HepG2 (cell line): ENCODE data around the gene SCP2. TPM values are rescaled to one million over a fixed set of nuclear protein-coding genes. Genes with fewer than 3 reads are reported as not detected.
A peak's percentile ranks its signal among the peaks of the same experiment; 100 is the strongest.

Experiments used
- AGO2 ChIP-seq: fragments of 200-400 bp; formaldehyde crosslinking; optimal IDR thresholded peaks from 2 replicates; pipeline ENCODE3; 2017; ENCODE audit warnings: mild to moderate bottlenecking, low read depth, low read length, moderate library complexity
- CBX5 ChIP-seq: sonication (generic); formaldehyde crosslinking; IDR thresholded peaks from 2 replicates; pipeline ENCODE4 v1.4.0; 2020; ENCODE audit warnings: missing genetic modification reagents, borderline replicate concordance
- FOXP1 ChIP-seq, 2 experiments: fragments of 450-650 bp in 1 of 2; IDR thresholded peaks; 2 replicates each; pipeline ENCODE4 v1.6.1; 2017 to 2018; ENCODE audit warnings: antibody characterized with exemption in 1 of 2
- GPN1 ChIP-seq: sonication (generic); formaldehyde crosslinking; IDR thresholded peaks from 2 replicates; pipeline ENCODE4 v1.5.1; 2020; ENCODE audit warnings: missing genetic modification reagents, borderline replicate concordance
- MEIS1 ChIP-seq: sonication (generic); formaldehyde crosslinking; IDR thresholded peaks from 2 replicates; pipeline ENCODE4 v1.9.0; 2021; ENCODE audit warnings: mild to moderate bottlenecking, missing genetic modification reagents, moderate library complexity, borderline replicate concordance
- NR2F6 ChIP-seq, 2 experiments: IDR thresholded peaks; 2 replicates each; pipeline ENCODE4 v1.6.1; 2016; ENCODE audit warnings: antibody characterized with exemption in 1 of 2, mild to moderate bottlenecking in 1 of 2
- POLR2A ChIP-seq, 2 experiments: IDR thresholded peaks; 2 replicates each; pipeline ENCODE4 v1.6.1; 2011; ENCODE audit warnings: low read depth in 2 of 2, low read length in 2 of 2, mild to moderate bottlenecking in 1 of 2, moderate library complexity in 1 of 2; ENCODE audit not compliant: insufficient read depth in 1 of 2
- SIN3A ChIP-seq: IDR thresholded peaks from 2 replicates; pipeline ENCODE4 v1.6.1; 2011; ENCODE audit warnings: low read depth, mild to moderate bottlenecking, control low read depth, low read length, borderline replicate concordance
- SNRNP70 ChIP-seq: fragments of 200-400 bp; formaldehyde crosslinking; IDR thresholded peaks from 2 replicates; pipeline ENCODE4 v1.6.1; 2017; ENCODE audit warnings: mild to moderate bottlenecking, low read depth, low read length, moderate library complexity
- SP5 ChIP-seq: IDR thresholded peaks from 2 replicates; pipeline ENCODE4 v1.6.1; 2016; ENCODE audit warnings: low read depth, borderline replicate concordance
- SUZ12 ChIP-seq: fragments of 150-350 bp; IDR thresholded peaks from 2 replicates; pipeline ENCODE4 v1.6.1; 2014; ENCODE audit warnings: low read depth, low read length
- ZFYVE20 ChIP-seq: sonication (generic); formaldehyde crosslinking; IDR thresholded peaks from 2 replicates; pipeline ENCODE4 v1.8.0; 2023; ENCODE audit warnings: low read depth, mild to moderate bottlenecking, moderate library complexity, missing genetic modification reagents, borderline replicate concordance
- ZNF350 ChIP-seq: sonication (generic); formaldehyde crosslinking; IDR thresholded peaks from 2 replicates; pipeline ENCODE4 v1.4.0; 2020; ENCODE audit warnings: mild to moderate bottlenecking, low read depth, missing genetic modification reagents, borderline replicate concordance
- ZNF629 ChIP-seq: sonication (generic); formaldehyde crosslinking; conservative IDR thresholded peaks from 2 replicates; pipeline ENCODE4 v1.5.0; 2020; ENCODE audit warnings: missing genetic modification reagents
- ZNF644 ChIP-seq: IDR thresholded peaks from 2 replicates; pipeline ENCODE4 v1.6.1; 2016; ENCODE audit warnings: low read depth
- ZNF747 ChIP-seq: sonication (generic); formaldehyde crosslinking; IDR thresholded peaks from 2 replicates; pipeline ENCODE4 v1.8.1; 2023; ENCODE audit warnings: missing genetic modification reagents, mild to moderate bottlenecking, borderline replicate concordance
- ZNF768 ChIP-seq: sonication (generic); formaldehyde crosslinking; IDR thresholded peaks from 2 replicates; pipeline ENCODE4 v1.4.0; 2020; ENCODE audit warnings: missing genetic modification reagents
- polyA plus RNA-seq, 8 experiments: library from polyadenylated mRNA; depleted of rRNA in 3 of 8; stranded (reverse) in 7 of 8; unstranded in 1 of 8; fragments of >200 nt; fragmentation: Illumina TruSeq in 4 of 8; extraction: Trizol in 4 of 8; gene quantifications; 2 replicates each; pipeline versions ENCODE4 v1.2.1 to v1.2.3, GENCODE V29; 2011 to 2016; ENCODE audit warnings: low read depth in 4 of 8, missing spikeins in 1 of 8, mixed read lengths in 1 of 8; ENCODE audit not compliant: insufficient read depth in 1 of 8
- total RNA-seq, 5 experiments: library from RNA; depleted of rRNA; stranded (reverse); fragments of >200 nt; fragmentation: Illumina TruSeq; extraction: Trizol; gene quantifications; 2 replicates each; pipeline ENCODE4 v1.2.3, GENCODE V29; 2016; ENCODE audit warnings: low read depth in 1 of 5
- TF ChIP-seq, protein P1 (sequence below): sonication (generic); formaldehyde crosslinking; IDR thresholded peaks from 2 replicates; pipeline ENCODE4 v1.4.0; 2020; ENCODE audit warnings: missing genetic modification reagents, borderline replicate concordance
- TF ChIP-seq, protein P2 (sequence below): sonication (generic); formaldehyde crosslinking; IDR thresholded peaks from 2 replicates; pipeline ENCODE4 v1.5.0; 2020; ENCODE audit warnings: missing genetic modification reagents
- TF ChIP-seq, protein P3 (sequence below): sonication (generic); formaldehyde crosslinking; IDR thresholded peaks from 2 replicates; pipeline ENCODE4 v1.4.0; 2020; ENCODE audit warnings: mild to moderate bottlenecking, missing genetic modification reagents

Gene SCP2
- total and polyA plus RNA-seq, 2 of the 13 experiments (the other 11 are each of a cell fraction or from before 2014, with no cell fraction given) = 59.0 to 133 TPM

DNA sequence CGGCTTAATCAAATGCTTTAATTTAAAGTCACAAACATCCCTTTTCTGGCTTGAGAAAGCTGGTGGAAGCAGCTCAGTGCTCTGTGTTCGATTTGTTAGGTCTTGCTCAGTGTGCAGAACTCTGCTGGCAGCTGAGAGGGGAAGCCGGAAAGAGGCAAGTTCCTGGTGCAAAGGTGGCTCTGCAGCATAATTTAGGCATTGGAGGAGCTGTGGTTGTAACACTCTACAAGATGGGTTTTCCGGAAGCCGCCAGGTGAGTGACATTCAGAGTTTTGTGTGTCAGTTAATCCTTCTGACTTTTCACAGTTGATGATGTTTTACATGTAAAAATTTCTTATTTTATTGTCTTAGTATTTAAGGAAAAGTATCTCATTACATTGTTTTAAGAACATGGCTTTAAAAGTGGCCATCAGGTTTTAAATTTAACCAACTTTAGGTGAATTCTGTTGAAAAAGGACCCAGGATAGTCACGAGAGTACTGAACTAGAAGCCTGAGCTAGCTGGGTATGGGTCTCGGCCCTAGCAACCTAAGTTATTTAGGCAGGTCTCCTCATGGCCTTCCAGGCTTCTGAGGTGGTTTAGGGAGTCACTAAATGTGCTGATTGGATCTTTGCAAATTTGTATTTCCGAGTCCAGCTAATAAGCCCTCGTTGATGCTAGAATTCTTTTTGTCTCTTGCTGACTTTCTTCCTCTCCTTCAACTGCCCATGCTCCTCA lies 87.9 kb downstream of the SCP2 start (continued):
- TF ChIP-seq SP5 = peak; percentile 16; the same call in 1 of the 2 replicates
- TF ChIP-seq SNRNP70 = no peak
- no peak for TF ChIP-seq ZNF747 (CRISPR knock-in tag)
- 0 out of 2 replicates have a peak, but pooled peaks have one; percentile 20 for TF ChIP-seq ZNF350 (CRISPR knock-in tag)
- no peak for TF ChIP-seq ZNF768
- peak; percentile 87; the same call in 1 of the 2 replicates for TF ChIP-seq CBX5 (CRISPR knock-in tag)
- TF ChIP-seq, protein P1, sequence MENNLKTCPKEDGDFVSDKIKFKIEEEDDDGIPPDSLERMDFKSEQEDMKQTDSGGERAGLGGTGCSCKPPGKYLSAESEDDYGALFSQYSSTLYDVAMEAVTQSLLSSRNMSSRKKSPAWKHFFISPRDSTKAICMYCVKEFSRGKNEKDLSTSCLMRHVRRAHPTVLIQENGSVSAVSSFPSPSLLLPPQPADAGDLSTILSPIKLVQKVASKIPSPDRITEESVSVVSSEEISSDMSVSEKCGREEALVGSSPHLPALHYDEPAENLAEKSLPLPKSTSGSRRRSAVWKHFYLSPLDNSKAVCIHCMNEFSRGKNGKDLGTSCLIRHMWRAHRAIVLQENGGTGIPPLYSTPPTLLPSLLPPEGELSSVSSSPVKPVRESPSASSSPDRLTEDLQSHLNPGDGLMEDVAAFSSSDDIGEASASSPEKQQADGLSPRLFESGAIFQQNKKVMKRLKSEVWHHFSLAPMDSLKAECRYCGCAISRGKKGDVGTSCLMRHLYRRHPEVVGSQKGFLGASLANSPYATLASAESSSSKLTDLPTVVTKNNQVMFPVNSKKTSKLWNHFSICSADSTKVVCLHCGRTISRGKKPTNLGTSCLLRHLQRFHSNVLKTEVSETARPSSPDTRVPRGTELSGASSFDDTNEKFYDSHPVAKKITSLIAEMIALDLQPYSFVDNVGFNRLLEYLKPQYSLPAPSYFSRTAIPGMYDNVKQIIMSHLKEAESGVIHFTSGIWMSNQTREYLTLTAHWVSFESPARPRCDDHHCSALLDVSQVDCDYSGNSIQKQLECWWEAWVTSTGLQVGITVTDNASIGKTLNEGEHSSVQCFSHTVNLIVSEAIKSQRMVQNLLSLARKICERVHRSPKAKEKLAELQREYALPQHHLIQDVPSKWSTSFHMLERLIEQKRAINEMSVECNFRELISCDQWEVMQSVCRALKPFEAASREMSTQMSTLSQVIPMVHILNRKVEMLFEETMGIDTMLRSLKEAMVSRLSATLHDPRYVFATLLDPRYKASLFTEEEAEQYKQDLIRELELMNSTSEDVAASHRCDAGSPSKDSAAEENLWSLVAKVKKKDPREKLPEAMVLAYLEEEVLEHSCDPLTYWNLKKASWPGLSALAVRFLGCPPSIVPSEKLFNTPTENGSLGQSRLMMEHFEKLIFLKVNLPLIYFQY = no peak; the same call in 1 of the 2 replicates
- peak; percentile 50 for TF ChIP-seq NR2F6 (IDR thresholded peaks at IDR 0.05)
- TF ChIP-seq NR2F6 (CRISPR knock-in tag; IDR thresholded peaks at IDR 0.05) = peak; percentile 66; the same call in 1 of the 2 replicates
- peak; percentile 93 for TF ChIP-seq SIN3A
- TF ChIP-seq AGO2 = no peak
- TF ChIP-seq ZNF629 (CRISPR knock-in tag) = peak; percentile 83
- TF ChIP-seq, protein P2, sequence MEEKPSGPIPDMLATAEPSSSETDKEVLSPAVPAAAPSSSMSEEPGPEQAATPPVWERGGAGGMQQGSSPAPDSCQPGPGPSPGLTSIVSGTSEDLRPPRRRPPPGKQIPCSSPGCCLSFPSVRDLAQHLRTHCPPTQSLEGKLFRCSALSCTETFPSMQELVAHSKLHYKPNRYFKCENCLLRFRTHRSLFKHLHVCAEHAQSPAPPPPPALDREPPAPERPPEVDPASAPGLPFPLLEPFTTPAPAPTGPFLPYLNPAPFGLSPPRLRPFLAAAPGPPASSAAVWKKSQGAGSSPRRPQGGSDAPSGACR (CRISPR knock-in tag) = no peak
- no peak for TF ChIP-seq GPN1 (CRISPR knock-in tag)
- peak; percentile 52 to 54 for TF ChIP-seq POLR2A (IDR thresholded peaks at IDR 0.05; ENCODE audit: insufficient read depth in 1 of 2, low read depth in 2 of 2, low read length in 2 of 2)
- TF ChIP-seq ZNF644 (CRISPR knock-in tag) = peak; percentile 50; the same call in 1 of the 2 replicates
- no peak for TF ChIP-seq ZFYVE20 (CRISPR knock-in tag)
- TF ChIP-seq, protein P3, sequence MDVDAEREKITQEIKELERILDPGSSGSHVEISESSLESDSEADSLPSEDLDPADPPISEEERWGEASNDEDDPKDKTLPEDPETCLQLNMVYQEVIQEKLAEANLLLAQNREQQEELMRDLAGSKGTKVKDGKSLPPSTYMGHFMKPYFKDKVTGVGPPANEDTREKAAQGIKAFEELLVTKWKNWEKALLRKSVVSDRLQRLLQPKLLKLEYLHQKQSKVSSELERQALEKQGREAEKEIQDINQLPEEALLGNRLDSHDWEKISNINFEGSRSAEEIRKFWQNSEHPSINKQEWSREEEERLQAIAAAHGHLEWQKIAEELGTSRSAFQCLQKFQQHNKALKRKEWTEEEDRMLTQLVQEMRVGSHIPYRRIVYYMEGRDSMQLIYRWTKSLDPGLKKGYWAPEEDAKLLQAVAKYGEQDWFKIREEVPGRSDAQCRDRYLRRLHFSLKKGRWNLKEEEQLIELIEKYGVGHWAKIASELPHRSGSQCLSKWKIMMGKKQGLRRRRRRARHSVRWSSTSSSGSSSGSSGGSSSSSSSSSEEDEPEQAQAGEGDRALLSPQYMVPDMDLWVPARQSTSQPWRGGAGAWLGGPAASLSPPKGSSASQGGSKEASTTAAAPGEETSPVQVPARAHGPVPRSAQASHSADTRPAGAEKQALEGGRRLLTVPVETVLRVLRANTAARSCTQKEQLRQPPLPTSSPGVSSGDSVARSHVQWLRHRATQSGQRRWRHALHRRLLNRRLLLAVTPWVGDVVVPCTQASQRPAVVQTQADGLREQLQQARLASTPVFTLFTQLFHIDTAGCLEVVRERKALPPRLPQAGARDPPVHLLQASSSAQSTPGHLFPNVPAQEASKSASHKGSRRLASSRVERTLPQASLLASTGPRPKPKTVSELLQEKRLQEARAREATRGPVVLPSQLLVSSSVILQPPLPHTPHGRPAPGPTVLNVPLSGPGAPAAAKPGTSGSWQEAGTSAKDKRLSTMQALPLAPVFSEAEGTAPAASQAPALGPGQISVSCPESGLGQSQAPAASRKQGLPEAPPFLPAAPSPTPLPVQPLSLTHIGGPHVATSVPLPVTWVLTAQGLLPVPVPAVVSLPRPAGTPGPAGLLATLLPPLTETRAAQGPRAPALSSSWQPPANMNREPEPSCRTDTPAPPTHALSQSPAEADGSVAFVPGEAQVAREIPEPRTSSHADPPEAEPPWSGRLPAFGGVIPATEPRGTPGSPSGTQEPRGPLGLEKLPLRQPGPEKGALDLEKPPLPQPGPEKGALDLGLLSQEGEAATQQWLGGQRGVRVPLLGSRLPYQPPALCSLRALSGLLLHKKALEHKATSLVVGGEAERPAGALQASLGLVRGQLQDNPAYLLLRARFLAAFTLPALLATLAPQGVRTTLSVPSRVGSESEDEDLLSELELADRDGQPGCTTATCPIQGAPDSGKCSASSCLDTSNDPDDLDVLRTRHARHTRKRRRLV (CRISPR knock-in tag) = no peak
- TF ChIP-seq SUZ12 = no peak
- TF ChIP-seq FOXP1 (IDR thresholded peaks at IDR 0.05) = no peak
- TF ChIP-seq FOXP1 (CRISPR knock-in tag; IDR thresholded peaks at IDR 0.05) = 0 out of 2 replicates have a peak, but pooled peaks have one; percentile 29
- TF ChIP-seq MEIS1 (CRISPR knock-in tag) = no peak
